HG02759 (cell line): ENCODE results near the gene PLCD1.
"Not testable (repeated sequence)": the region's sequence is repeated elsewhere in the genome, so short reads cannot be mapped to it uniquely, and the experiment has no call there.

Experiments
- ATAC-seq: cut with Tn5 transposase; IDR thresholded peaks from one replicate; pipeline ENCODE4 v1.9.1; 2021; ENCODE audit warnings: mild to moderate bottlenecking, moderate library complexity; ENCODE audit not compliant: unreplicated experiment

The PLCD1 gene

DNA sequence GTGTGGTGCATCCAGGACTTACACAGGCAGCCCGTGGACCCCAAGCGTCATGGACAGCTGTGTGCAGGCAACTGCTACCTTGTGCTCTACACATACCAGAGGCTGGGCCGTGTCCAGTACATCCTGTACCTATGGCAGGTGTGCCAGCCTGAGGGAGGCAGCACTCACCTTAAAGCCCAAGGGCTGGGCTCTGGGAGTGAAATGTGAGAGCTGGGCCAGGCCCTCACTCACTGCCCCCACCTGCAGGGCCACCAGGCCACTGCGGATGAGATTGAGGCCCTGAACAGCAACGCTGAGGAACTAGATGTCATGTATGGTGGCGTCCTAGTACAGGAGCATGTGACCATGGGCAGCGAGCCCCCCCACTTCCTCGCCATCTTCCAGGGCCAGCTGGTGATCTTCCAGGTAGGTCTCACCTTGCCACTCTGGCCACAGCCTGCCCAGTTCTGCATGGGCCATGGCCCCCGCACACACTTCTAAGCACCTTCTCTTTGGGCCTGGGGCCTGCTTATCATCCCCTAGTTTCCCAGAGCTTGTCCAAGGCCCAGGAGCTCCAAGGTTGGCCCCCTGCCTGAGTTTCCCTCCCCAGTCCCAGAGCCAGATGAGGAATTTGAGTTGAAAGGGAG, 27.9 kb downstream of the PLCD1 start:
- no peak for ATAC-seq

DNA sequence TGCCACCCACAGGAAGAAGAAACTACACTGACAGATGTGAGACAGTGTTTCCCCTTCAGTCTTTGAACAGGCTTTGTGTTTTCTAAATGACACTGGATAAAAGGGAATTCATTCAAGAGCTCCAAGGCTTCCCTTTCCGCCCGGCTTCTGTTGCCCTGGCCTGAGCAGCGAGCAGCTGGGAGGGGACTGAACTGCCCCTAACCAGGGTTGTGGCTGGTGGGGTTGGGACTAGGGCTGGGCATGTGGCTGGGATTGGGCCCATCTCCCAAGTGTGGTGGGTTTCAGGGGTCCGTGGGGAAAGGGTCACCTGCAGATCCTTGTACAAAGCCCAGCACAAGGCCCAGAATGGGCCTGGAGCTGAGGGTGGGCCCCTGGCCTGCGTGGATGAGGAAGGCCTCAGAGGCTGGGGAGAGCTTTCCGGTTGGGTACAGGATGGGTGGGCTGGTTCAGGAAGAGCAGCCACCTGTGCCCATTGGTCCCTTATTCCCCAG, 28.4 kb downstream of the PLCD1 start:
- no peak for ATAC-seq

DNA sequence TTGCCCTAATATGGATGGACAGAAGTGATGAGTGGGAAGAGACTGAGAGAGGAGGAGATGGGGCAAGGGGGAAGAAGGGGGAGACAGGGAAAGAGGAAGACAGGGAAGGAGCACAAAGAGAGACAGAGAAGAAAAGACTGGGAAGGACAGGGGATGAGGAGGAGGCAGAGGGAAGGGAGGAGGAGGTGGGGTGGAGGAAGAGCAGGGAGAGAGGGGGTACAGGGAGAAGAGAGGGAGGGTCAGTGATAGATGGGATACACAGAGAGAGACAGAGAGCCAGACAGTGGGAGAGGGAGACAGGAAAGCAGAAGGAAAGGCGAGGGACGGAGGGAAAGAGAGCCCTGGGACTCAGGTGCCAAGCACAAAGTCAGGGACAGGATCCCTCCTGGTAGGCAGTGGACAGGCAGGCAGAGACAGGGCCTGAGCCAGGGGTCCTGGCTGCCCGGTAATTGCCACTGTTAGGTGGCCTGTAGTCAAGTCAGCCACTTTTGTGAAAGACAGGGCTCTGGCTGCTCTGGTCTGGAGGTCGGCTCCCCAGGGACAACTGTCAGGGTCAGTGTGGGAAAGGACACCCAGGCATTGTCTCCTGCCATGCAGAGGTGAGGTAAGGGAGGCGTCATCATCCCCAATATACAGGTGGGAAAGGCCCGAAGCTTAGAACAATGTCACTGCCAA, 29.1 kb downstream of the PLCD1 start:
- no peak for ATAC-seq

DNA sequence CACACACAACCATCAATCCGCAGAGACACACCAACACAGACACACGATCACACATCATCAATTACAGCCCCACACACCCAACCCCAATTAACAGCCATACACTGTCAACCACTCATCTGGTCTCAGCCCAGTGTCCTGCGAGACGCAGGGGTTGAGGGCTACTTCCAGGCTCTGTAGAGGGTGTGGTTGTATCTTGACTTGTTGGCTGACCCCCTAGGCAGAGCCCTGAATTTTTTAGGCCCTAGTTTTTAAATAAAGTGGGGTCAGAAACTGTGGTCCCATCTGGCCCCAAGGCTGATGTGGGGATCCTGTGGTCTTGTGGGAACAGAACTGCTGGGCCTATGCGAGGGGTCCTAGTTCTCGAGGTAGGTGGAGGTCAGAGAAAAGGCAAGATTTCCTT, 29.6 kb downstream of the PLCD1 start:
- no peak for ATAC-seq

DNA sequence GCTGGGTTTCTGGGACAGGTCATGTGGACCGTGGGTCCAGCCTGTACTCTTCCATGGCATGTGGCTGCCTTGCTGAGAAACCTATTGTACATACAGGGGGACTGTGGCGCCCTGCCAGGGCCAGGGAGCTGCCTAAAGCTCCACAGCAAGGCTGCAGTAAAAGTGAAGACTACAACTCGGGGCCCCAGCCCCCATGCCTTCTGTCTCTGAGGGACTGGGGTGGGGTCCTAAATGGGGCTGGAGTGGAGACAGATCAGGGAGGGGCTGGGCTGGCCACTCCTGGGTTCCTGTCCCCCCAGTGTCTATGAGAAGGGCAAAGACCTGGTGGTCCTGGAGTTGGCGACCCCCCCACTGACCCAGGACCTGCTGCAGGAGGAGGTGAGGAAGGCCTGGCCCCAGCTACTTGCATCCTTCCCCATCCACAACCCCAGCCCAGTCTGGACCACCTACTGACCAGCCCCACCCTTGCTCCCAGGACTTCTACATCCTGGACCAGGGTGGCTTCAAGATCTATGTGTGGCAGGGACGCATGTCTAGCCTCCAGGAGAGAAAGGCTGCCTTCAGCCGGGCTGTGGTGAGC, 31.6 kb downstream of the PLCD1 start:
- no peak for ATAC-seq

DNA sequence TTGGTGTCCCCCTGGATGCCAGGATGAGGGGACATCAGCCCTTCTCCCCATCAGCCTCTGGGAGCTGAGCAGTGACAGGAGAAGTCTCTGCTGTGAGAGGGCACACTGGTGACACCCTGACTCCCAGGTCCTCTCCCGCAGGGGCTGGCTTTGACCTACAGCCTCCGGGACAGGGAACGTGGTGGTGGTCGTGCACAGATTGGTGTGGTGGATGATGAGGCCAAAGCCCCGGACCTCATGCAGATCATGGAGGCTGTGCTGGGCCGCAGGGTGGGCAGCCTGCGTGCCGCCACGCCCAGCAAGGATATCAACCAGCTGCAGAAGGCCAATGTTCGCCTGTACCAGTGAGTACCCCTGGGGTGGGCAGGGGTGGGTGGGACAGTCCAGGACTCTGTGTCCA, 32.1 kb downstream of the PLCD1 start:
- ATAC-seq: no peak

DNA sequence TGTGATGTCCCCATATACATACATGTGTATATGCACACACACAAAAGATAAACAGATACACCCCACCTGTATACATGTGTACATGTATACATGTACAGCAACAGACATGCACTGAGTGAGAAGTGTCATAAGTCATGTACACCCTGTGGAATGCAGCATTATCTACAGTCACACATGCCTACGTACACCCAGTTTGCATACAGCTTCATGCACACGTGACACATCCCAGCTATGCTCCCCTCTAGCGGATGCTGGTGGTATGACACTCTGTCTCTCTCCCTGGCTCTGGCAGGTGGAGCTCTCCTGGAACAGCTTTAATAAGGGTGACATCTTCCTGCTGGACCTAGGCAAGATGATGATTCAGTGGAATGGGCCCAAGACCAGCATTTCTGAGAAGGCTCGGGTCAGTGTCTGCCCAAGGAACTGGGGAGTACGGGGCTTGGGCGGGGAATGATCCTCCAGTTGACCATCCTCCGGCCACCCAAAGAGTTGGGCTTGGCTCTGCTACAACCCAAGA, 32.6 kb downstream of the PLCD1 start:
- peak; percentile 53 for ATAC-seq

DNA sequence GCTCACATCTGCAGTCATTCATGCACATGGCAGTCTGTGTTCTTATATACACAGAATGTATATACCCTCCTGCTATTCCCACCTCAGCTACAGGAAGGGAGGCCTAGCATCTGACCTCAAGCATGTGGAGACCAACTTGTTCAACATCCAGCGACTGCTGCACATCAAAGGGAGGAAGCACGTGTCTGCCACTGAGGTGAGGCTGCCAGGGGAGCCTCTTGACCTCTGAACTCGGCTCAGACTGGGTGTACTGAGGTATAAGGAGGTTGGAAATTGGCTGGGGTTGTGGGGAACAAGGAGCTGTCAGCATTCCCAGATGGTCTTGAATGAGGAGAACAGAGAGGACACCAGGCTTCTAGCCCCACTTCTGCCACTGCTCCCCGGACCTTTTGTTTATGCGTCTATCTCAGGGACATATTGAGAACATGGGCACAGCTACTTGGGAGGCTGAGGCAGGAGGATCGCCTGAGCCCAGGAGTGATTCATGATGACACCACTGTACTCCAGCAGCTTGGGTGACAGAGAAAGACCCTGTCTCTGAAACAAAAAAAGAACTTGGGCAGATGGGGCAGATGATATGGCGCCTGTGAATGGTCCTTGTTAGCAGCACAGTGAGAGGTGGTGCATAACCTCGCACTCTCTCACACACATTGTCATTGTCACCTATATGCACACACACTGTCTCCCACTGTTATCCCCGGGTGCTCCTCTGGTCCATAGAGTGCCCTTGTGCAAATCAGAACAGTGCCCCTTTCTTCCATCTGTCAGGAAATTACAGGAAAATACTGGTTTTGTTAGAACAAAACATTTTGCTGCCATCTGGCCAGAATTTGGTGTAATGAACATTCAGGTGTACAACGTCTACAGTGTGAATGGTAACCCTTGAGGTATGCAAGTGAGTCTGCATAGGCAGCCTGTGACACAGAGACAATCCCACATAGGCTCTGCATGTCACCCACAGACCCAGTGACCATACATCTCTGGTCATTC, 33.5 kb downstream of the PLCD1 start:
- no peak for ATAC-seq

DNA sequence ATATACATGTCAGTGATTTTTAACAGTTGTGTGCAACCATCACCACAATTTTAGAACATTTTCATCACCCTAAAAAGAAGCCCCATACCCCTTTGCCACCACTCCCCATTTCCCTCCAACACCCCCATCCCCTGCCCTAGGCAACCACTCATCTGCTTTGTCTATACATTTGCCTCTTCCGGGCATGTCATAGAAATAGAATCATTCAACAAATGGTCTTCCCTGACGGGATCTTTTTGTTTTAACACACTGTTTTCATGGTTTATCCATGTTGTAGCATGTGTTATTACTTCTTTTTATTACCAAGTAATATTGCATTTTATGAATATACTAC, 34.8 kb downstream of the PLCD1 start:
- no peak for ATAC-seq

DNA sequence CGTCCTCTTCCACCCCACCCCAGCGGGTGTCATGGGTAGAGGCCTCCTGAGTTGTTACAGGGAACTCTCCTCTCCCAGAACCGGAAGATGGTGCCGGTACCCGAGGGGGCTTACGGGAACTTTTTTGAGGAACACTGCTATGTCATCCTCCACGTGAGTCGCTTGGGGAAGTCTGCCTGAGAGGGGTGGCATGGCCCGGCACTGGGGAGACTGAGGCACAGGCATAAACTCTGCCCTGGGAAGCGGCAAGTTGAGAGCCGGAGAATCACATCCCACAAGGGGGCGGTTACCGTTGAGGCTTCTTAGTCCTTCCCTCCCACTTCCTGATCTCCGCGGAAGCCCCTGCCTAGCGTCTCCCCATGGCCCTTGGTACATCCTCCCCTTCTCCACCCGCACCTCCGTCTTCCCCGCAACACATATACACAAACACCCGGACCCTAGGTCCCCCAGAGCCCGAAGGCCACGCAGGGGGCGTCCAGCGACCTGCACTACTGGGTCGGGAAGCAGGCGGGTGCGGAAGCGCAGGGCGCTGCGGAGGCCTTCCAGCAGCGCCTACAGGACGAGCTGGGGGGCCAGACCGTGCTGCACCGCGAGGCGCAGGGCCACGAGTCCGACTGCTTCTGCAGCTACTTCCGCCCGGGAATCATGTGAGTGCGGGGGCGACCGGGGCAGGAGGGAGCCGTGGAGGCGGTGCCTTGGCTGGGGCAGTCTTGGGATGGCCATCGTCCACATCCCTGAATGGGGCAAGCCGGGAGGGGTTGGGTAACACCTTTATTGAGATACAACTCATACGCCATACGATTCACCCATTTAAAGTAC, 35.4 kb downstream of the PLCD1 start:
- peak; percentile 65 for ATAC-seq

DNA sequence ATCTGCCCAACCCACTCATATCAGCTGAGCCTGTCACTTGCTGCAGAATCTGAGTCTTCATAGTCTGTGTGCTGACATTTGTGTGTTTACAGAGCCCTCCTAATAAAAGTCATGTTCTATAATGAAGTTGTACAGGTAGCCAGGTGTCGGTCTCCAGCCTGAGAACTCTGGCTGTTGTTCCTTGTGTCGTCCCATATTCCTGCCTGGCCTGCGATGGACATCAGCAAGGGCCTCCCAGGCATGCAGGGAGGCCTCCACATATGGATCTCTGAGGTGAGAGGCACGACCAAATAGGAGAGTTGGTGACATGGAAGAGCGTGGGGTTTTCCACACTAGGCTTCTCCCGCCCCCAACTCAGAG, 36.0 kb downstream of the PLCD1 start:
- ATAC-seq: no peak

DNA sequence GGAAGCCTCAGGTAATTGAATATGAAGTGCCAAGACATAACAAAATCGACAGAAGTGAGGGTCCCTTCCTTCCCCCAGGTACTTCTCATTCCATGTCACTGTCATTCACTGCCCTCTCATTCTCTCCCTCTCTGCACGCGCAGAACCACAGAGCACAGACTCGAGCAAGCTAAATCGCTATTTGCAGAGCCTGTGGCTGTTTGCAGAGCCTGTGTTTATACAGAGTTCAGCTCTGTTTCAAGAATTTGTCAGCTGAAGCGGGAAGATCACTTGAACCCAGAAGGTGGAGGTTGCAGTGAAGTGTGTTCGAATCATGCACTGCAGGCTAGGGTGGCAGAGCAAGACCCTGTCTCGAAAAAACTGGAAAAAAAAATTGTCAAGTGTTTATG, 36.4 kb downstream of the PLCD1 start:
- ATAC-seq: no peak

DNA sequence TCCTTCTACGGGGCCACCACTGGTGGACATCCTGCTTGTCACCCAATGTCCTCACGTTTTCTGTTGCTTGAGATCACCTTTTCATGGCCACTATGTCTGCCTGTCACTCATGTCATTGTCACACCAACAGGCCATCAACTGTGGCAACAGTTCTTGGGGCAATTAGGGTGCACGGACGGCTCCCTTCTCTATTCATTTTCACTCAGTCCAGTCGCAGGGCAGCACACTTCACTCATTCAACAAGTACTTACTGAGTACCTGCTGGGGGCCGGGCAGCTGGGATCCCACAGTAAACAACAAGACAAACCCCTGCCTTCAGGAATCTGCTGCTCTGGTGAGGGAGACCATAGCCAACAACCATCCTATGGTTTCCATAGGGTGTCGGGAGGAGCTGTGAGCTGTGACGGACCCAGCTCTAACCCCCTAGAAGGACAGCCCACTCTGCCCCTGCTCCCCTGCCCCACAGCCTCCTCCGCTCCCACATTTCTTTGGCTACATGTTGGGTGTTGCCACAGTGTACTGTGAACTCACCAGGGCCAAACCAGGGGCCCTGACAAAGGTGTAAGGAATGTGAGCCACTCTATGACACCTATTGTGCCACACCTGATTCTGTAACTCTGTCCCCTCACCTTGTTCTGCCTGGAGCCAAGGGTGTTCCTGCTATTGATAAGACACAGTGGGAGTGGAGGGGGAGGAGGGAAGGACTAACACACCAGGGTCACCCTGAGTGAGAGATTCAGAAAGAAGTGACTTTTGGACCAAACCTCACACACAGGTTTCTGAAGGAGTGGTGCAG, 37.0 kb downstream of the PLCD1 start:
- ATAC-seq: no peak

DNA sequence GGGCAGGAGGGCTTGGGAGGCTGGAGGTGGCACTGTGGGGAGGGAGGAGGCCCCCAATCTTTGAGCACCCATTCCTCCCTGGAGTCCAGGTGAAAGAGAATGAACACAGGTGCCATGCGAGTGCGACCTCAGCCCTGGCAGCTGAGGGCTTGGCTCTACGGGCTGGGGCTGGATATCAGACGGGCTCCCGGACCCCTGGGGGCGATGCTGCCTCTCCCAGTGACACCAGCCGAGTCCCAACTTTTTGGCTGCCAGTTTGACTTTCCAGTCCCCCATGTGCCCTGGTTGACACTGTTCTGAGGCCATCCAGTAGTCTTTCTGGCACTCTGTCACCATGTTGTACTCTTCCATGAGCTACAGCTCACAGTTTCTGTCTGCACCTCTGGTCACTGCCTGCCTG, 37.6 kb downstream of the PLCD1 start:
- no peak for ATAC-seq

DNA sequence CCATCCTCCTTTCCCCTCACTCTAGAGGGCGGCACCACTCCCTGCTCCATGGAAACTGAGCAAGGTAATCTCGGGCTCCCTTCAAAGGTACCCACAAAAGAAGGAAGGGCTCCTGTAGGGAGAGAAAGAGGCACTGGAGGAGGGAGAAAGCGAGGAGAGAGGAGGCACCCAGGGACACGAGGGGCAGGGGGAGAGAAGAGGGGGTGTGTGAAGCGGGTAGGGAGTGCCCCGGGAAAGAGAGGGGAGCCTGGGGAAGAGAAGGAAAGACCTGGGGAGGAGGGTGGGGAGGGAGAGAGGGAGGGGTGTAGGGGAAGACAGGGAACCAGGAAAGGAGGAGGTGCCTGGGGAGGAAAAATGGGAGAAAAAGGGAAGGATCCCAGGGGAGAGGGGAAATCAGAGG, 38.3 kb downstream of the PLCD1 start:
- ATAC-seq: no peak

DNA sequence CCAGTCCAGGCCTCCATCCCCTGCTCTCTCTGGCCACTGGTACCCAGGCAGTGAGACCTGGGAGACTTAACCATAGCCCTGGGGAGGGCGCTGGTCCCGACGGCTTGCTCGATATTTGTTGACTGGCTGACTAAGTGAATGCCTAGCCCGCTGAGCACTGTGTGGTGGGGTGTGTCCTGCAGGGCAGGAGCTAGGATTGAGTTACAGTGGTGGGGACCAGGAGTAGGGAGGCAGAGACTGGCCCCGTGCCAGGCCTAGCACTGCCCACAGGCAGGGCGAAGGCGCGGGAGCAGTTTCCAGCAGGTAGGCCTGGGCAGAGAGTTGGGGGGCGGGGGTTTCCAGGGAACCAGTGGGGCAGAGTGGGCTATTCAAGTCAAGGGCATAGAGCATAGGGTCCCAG, 38.9 kb downstream of the PLCD1 start, which contains the start of gene VILL:
Gene VILL, plus strand, starts transcription at position 260 of the 400 bp plus-strand sequence. CDS start 2,887 bp downstream, outside the sequence.
- ATAC-seq: no peak

DNA sequence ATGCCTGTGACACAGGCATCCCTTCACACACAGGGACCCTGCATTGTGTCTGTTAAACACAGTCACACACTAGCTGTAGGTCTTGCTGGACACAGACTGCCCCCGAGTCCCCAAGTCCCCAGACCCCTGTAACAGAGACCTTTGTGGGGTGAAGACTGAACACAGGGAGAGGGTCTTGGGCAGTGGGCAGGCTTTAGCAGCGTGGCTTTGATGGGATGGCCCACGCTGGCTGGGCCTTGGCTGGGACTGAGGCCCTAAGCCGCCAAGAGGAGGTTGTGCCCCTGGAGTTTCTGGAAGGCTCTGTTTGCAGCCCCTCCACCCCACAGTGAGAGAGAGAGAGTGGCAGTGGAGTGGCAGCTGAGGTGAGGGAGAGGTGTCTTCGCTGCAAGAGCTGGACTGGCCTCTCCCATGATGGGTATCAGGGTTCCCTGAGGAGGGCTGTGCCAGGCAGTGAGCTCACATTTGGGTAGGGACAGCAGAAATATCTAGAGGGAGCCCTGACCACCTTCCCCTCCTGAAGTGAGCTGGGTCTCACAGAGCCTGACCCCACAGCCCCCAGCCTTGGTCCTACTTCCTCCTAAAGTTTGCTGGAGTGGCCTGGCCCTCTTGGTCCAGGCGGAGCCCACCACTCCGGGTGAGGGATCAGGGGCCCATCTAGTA, 39.5 kb downstream of the PLCD1 start:
- no peak for ATAC-seq

DNA sequence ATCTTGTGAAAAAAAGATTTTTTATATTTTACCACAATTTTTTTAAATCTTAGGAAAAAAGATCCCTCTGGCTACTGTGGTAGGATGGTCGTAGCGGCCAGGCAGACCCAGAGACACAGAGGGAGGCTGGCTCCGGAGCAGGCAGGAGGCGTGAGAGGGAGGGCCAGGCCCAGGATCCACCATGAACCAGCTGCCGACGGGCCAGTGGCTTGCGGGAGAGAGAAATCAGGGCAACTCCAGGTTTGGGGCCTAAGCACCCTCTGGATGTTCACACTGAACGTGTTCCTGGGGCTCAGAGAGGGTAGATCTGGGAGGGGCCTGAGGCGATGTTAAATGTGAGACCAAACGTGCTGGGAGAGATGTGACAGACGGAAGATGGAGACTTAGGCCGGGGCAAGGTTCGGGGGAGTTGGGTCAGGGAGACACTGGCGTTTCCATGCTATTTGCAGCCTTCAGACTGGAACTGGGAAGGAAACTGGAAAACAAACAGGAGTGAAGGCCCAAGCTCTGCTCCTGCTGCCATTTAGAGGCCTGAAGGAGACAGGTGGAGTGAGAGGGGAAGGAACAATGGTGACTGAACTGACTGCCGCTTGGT, 40.4 kb downstream of the PLCD1 start:
- no peak for ATAC-seq

DNA sequence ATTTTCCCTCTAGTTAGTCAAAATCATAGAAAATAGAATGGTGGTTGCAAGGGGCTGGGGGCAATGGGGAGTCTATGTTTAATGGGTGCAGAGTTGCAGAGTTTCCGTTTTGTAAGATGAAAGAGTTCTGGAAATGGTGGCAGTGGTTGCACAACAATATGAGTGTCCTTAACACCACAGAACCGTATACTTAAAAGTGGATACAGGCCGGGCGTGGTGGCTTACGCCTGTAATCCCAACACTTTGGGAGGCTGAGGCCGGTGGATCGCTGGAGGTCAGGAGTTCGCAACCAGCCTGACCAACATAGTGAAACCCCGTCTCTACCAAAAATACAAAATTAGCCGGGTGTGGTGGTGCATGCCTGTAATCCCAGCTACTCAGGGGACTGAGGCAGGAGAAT, 41.1 kb downstream of the PLCD1 start:
- ATAC-seq: not testable (repeated sequence)
